Tongue (tissue), 2 donors: ENCODE results near the gene NAP1L5. TPM values are rescaled to one million over a fixed set of nuclear protein-coding genes. Genes with fewer than 3 reads are reported as not detected.

Source experiments
- DNase-seq: peaks from one replicate; pipeline ENCODE4 v3.0.0-alpha.2; 2015
- total RNA-seq: library from RNA; depleted of rRNA; stranded (reverse); fragments of >200 nt; gene quantifications from one replicate; pipeline ENCODE4 v1.2.3, GENCODE V29; 2014

The NAP1L5 gene, protein sequence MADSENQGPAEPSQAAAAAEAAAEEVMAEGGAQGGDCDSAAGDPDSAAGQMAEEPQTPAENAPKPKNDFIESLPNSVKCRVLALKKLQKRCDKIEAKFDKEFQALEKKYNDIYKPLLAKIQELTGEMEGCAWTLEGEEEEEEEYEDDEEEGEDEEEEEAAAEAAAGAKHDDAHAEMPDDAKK
- 8.6 TPM for total RNA-seq

DNA sequence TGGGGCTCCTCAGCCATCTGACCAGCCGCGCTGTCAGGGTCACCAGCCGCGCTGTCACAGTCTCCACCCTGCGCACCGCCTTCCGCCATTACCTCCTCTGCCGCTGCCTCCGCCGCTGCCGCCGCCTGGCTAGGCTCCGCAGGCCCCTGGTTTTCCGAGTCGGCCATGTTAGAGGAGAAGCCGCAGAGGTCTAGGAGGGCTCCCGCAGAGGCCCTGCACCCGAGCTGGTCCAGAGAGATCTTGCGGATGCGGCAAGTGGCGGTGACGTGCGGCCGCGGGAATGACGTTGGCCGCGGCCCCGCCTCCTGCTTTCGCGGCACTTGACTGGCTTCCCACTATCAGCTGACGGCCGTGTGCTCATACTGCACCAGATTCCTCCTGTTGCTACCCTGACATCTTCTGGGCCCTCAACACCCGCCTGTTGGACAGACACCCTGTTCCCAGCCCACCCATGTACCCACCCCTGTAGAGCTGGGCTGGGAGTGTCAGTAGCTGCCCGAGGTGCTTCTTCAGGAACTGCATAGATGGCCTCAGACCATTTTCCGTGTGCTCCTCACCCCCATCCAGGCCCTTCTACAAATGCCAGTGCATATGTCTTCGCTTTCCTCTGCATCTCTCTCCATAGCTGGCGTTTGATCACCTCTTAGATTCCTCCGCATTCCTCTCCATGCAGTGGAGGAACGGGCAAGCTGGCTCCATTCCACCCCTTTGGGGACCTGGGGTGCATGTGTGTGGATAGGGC, at the start of gene NAP1L5:
TSS of gene NAP1L5 (minus strand) at position 242 of the 742 bp plus-strand sequence. CDS start at position 167, 75 bp downstream.
- peak; percentile 77 for DNase-seq

- no peak for DNase-seq
Observed at GRCh38 chr4:88747351-88747750, 49.7 kb upstream of the NAP1L5 start.

DNA sequence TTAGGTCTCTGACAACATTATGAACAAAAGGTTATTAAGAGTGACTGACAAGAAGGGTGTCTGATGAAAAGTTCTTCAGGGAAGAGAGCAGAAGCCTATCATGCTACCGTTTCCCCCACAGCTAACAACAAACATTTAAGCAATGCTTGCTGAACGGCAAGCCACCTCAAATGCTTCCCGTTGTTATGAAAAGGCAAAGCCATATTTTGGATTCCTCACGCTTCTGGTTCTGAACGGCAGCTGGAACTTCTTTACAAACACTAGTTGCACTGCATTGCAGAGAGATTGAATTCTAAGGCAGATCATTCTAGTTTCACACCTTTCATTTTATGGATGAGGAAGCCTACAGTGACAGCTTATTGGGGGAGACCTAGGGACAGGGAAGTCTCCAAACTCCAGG, 48.6 kb upstream of the NAP1L5 start:
- DNase-seq: no peak

GRCh38 chr4:88745581-88746163, 48.0 kb upstream of the NAP1L5 start:
- no peak for DNase-seq

DNA sequence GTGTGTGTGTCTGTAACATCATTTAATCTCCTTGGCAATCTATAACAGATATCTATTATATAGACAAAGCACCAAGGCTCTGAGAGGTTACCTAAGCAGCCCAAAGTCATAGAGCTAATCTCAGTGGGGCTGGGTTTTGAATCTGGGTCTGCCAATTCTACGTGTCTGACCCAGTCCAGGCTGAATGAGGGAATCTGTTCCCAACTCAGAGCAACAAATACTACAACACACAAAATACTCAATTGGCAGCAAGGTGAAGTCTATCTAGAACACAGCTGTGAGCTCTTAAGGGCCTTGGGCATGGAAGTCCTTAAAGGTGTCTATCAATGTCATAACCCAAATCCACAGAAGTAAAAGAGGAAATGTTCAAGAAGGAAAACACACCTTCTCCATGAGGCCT, 47.5 kb upstream of the NAP1L5 start:
- no peak for DNase-seq

DNA sequence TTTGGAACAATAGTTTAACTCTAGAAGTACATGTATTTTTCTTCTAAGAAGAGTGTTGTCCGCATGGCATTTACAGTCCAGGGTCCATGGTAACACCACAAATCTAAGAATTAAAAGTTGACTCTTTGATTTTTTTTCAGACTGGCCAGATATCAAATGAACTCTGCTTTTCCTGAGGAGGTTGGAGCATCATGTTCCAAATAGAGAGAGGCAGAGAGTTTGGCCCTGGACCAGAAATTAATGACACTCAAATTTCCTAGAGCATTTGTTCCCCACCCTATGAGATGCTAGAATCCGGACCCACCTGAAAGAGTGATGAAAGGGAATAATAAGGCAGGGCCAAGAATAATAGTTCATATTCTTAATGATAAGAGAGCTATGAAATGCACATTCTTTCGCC, 47.0 kb upstream of the NAP1L5 start:
- no peak for DNase-seq

DNA sequence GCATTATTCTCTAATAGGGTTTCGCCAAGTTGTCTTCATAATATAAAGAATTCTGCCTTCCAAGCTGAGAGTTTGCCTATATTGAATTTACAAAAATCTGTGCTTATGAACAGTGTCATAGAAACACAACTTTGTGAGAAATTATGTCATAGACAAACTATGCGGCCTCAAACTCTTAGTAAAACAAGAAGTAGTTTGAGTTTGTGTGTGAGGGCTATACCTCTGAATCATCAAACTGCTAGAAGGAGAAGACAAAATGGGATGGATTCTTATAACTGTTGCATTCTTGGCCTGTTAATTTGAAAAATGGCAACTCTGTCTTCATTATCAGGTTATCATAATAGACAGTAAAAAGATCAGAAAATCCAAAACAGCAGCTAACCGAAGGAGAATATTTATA, 46.1 kb upstream of the NAP1L5 start:
- no peak for DNase-seq

- DNase-seq: no peak
Observed at GRCh38 chr4:88742561-88742960, 44.9 kb upstream of the NAP1L5 start.

DNA sequence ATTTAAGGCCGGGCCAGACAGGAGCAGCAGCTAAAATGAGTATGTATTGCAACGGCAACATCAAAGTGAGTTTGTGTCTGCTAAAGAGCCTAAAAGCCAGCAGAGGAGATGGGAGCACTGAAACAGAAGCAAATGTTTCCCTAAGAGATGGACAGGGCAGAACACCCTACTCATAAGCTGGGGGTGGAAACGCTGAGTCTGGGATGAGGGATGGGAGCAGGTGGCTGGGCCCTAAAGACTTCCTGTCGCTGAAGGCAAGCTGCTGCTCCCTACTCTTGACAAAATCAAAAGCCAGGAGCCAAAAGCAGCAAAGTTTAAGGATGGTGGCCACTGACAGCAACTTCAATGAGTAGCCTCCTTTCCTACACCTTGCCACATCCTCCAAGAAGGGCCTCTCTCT, 40.6 kb upstream of the NAP1L5 start:
- peak; percentile 88 for DNase-seq

DNA sequence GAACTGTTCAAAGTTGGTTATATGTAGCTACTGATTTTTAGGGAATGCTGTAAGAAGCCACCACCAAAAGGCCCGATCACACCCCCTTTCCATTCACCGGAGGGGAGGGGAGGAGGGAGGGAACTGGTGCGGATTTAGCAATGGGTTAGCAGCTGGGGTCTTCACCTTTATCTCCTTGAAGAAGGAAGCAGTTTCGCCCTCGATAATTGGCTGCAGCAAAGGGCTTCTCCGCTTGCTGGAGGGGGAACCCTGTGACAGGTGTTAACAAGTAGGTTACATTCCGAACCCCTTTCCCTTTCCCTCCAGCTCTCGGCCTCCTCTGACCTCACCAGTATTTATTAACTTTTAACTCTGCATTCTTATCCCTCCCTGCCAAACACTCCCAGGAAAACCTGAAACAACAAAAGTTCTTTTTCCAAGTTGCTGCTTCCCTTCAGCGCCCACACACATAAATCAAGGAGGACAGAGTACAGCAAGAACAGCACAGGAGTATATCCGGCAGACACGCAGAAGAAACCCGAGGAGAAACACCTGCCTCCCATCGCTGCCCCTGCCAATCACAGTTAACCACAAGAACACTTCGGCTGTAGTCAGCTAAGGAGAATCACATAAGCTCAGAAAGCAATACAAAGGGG, 39.8 kb upstream of the NAP1L5 start:
- DNase-seq: peak; percentile 87

- DNase-seq: no peak
Observed at GRCh38 chr4:88736264-88736663, 38.6 kb upstream of the NAP1L5 start.

DNA sequence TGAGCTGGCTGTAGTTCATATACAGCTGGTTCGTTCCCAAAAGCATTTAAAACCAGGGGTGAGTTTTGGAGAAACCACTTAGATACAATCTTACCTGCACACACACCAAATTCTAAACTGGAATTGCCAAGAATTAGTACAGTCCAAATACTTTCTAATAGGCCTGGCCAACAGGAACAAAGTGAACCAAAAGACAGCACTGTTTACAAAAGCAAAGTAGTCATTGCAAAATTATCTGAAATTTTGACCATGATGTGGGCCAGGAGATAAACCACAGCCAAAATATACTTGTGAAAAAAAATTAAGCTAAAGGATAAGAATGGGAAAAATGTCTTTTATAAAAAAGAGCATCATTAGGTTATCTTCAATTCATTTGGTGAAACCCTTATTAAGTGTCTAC, 37.9 kb upstream of the NAP1L5 start:
- no peak for DNase-seq

GRCh38 chr4:88734403-88734949, 36.8 kb upstream of the NAP1L5 start:
- no peak for DNase-seq

- no peak for DNase-seq
Observed at GRCh38 chr4:88732714-88733368, 35.2 kb upstream of the NAP1L5 start.

DNA sequence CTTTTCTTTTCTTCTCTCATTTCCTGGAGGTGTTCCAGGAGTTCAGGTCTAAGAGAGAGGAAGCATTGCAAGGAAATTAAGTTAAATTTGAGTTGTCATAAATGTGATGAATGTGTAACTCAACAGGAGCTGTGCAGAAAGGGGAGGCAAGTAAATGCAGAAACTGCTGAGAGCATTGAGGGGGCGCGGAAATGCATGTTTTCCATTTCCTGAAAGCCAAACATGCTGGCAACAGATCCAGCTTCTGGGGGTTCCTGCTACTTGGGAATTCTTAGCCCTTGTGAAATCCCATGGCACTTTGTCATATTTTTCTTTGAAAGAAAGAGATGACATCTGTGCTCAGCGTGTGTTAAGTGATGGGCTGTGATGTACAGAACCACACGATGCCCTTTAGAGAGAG, 33.8 kb upstream of the NAP1L5 start:
- DNase-seq: no peak

- DNase-seq: no peak
Observed at GRCh38 chr4:88730811-88731210, 33.2 kb upstream of the NAP1L5 start.

- peak; percentile 48 for DNase-seq
Observed at GRCh38 chr4:88729146-88729760, 31.6 kb upstream of the NAP1L5 start.

- DNase-seq: peak; percentile 41
Observed at GRCh38 chr4:88728146-88728545, 30.5 kb upstream of the NAP1L5 start.

DNA sequence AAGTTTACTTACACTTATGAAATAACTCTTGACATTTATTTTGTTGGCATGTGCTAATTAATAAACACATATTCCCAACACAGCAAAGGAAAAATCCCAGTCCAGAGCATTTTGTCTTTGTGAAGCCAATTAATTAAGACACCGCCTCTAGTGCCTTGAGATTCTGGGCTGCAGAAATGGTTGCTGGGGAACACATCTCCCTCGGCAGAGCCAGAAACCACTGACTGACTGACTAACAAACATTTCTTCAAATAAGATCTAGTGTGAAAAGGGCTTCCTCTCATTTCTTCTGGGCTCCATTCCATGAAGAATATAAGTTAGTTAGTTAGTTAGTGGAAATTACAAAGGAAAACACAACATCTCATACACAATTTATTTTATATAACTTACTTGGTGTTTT, 28.4 kb upstream of the NAP1L5 start:
- DNase-seq: no peak

GRCh38 chr4:88725143-88725542, 27.5 kb upstream of the NAP1L5 start:
- no peak for DNase-seq

GRCh38 chr4:88724406-88724805, 26.8 kb upstream of the NAP1L5 start:
- DNase-seq: no peak

GRCh38 chr4:88722828-88723227, 25.2 kb upstream of the NAP1L5 start:
- DNase-seq: no peak
